MM.1S (cell line): Measurements from ENCODE around the gene PDE3B.
"Not testable (repeated sequence)": the region's sequence is repeated elsewhere in the genome, so short reads cannot be mapped to it uniquely, and the experiment has no call there.

ENCODE experiments used
- DNase-seq: peaks from one replicate; pipeline ENCODE4 v3.0.0-alpha.2; 2015
- H2AFZ ChIP-seq: fragments of 300-600 bp; sonication (generic); 2 replicates; pipeline ENCODE4 v1.6.0; 2016; ENCODE audit warnings: antibody characterized with exemption, low read length
- H3F3A ChIP-seq: fragments of 300-600 bp; sonication (generic); 2 replicates; pipeline ENCODE4 v1.6.1; 2016; ENCODE audit warnings: mild to moderate bottlenecking, antibody characterized with exemption, low read length, moderate library complexity, mixed read lengths; ENCODE audit not compliant: insufficient read depth
- H3K27ac ChIP-seq: fragments of 300-600 bp; sonication (generic); 2 replicates; pipeline ENCODE4 v1.5.1; 2016; ENCODE audit warnings: mild to moderate bottlenecking, low read length
- H3K27me3 ChIP-seq: fragments of 300-600 bp; sonication (generic); replicated peaks from 2 replicates; pipeline ENCODE4 v1.6.0; 2016; ENCODE audit warnings: low read length; ENCODE audit not compliant: insufficient read depth
- H3K36me3 ChIP-seq: fragments of 300-600 bp; sonication (generic); replicated peaks from 2 replicates; pipeline ENCODE4 v1.6.1; 2016; ENCODE audit warnings: mild to moderate bottlenecking, low read length, mixed read lengths; ENCODE audit not compliant: insufficient read depth
- H3K4me1 ChIP-seq: fragments of 300-600 bp; sonication (generic); 2 replicates; pipeline ENCODE4 v1.6.1; 2016; ENCODE audit warnings: low read length, mixed read lengths
- H3K4me2 ChIP-seq: fragments of 300-600 bp; sonication (generic); 2 replicates; pipeline ENCODE4 v1.6.0; 2016; ENCODE audit warnings: low read depth, low read length
- H3K4me3 ChIP-seq: fragments of 300-600 bp; sonication (generic); 2 replicates; pipeline ENCODE4 v1.5.1; 2016; ENCODE audit warnings: low read length, mixed read lengths
- H3K79me2 ChIP-seq: fragments of 300-600 bp; sonication (generic); 2 replicates; pipeline ENCODE4 v1.6.1; 2016; ENCODE audit warnings: mixed run types, low read length, mixed read lengths
- H3K9ac ChIP-seq: fragments of 300-600 bp; sonication (generic); 2 replicates; pipeline ENCODE4 v1.6.1; 2016; ENCODE audit warnings: low read length, mixed read lengths
- H3K9me2 ChIP-seq: fragments of 300-600 bp; sonication (generic); replicated peaks from 2 replicates; pipeline ENCODE4 v1.6.1; 2016; ENCODE audit warnings: mild to moderate bottlenecking, low read length, mixed read lengths; ENCODE audit not compliant: insufficient read depth
- H3K9me3 ChIP-seq: fragments of 300-600 bp; sonication (generic); replicated peaks from 2 replicates; pipeline ENCODE4 v1.6.1; 2016; ENCODE audit warnings: mild to moderate bottlenecking, low read length, mixed read lengths; ENCODE audit not compliant: insufficient read depth
- H4K20me1 ChIP-seq: fragments of 300-600 bp; sonication (generic); 2 replicates; pipeline ENCODE4 v1.6.1; 2016; ENCODE audit warnings: mild to moderate bottlenecking, low read length, moderate library complexity, mixed read lengths; ENCODE audit not compliant: insufficient read depth
- EZH2 ChIP-seq: fragments of 300-600 bp; sonication (generic); optimal IDR thresholded peaks from 2 replicates; pipeline ENCODE3; 2017; ENCODE audit warnings: low read depth, mild to moderate bottlenecking, antibody characterized with exemption, low read length, mixed read lengths
- EZH2phosphoT487 ChIP-seq: fragments of 300-600 bp; sonication (generic); IDR thresholded peaks from 2 replicates; pipeline ENCODE4 v1.6.1; 2018; ENCODE audit warnings: antibody characterized with exemption, low read length
- TF ChIP-seq, protein P1 (sequence below): fragments of 300-600 bp; sonication (generic); IDR thresholded peaks from 2 replicates; pipeline ENCODE4 v1.5.1; 2016; ENCODE audit warnings: antibody characterized with exemption, low read length, mixed read lengths

The PDE3B gene

DNA sequence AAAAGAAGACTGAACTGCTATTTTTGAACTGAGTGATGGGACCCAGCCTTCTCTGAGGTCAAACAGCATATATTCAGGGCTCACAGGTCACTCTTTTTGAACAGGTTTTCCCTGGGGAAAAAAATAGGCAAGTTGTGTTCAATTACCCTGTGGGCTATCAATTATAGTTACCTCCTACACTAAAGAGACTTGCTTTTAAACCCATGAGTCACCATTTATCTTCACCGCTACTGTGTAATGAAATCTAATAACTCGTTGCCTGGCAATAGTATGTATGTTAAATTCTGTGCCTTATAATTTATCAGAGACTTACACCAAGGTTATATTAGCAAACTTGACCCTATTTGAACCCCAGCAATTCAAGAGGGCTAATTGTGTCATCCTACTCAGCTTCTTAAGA, 149.9 kb downstream of the PDE3B start:
- TF ChIP-seq, protein P1, sequence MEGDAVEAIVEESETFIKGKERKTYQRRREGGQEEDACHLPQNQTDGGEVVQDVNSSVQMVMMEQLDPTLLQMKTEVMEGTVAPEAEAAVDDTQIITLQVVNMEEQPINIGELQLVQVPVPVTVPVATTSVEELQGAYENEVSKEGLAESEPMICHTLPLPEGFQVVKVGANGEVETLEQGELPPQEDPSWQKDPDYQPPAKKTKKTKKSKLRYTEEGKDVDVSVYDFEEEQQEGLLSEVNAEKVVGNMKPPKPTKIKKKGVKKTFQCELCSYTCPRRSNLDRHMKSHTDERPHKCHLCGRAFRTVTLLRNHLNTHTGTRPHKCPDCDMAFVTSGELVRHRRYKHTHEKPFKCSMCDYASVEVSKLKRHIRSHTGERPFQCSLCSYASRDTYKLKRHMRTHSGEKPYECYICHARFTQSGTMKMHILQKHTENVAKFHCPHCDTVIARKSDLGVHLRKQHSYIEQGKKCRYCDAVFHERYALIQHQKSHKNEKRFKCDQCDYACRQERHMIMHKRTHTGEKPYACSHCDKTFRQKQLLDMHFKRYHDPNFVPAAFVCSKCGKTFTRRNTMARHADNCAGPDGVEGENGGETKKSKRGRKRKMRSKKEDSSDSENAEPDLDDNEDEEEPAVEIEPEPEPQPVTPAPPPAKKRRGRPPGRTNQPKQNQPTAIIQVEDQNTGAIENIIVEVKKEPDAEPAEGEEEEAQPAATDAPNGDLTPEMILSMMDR: no peak
- TF ChIP-seq EZH2 (no peak), EZH2phosphoT487 (no peak)
- H3K9ac ChIP-seq: no peak overlapping the region
- H3F3A ChIP-seq: no peaks in the 10 kb centered on the region
- H3K27me3 ChIP-seq: no peaks in the 10 kb centered on the region
- H3K9me3 ChIP-seq: no peaks in the 10 kb centered on the region
- H3K4me1 ChIP-seq: no peaks in the 10 kb centered on the region
- H3K27ac ChIP-seq: no peak overlapping the region
- H3K4me3 ChIP-seq: no peak overlapping the region
- no peaks in the 10 kb centered on the region for H3K36me3 ChIP-seq
- no peaks in the 10 kb centered on the region for H4K20me1 ChIP-seq
- H2AFZ ChIP-seq: no peak overlapping the region
- H3K9me2 ChIP-seq: no peaks in the 10 kb centered on the region
- H3K4me2 ChIP-seq: no peak overlapping the region
- no peak for DNase-seq
- H3K79me2 ChIP-seq: no peaks in the 10 kb centered on the region

DNA sequence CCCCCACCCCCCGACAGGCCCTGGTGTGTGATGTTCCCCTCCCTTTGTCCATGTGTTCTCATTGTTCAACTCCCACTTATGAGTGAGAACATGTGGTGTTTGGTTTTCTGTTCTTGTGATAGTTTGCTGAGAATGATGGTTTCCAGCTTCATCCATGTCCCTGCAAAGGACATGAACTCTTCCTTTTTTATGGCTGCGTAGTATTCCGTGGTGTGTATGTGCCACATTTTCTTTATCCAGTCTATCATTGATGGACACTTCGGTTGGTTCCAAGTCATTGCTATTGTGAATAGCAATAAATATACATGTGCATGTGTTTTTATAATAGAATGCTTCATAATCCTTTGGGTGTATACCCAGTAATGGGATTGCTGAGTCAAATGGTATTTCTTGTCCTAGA, 152.4 kb downstream of the PDE3B start:
- H3K9ac ChIP-seq, H3K4me3 ChIP-seq, H3K36me3 ChIP-seq, H4K20me1 ChIP-seq, H3K27ac ChIP-seq, H3F3A ChIP-seq, H3K4me1 ChIP-seq, H3K79me2 ChIP-seq, DNase-seq, H2AFZ ChIP-seq, H3K4me2 ChIP-seq, H3K27me3 ChIP-seq, H3K9me3 ChIP-seq, H3K9me2 ChIP-seq: not testable (repeated sequence)

GRCh38 chr11:14803846-14804245, 160.2 kb downstream of the PDE3B start:
- no peaks in the 10 kb centered on the region for H4K20me1 ChIP-seq
- no peak overlapping the region for H3K4me2 ChIP-seq
- H3K4me1 ChIP-seq: no peaks in the 10 kb centered on the region
- no peaks in the 10 kb centered on the region for H3F3A ChIP-seq
- no peak overlapping the region for H3K4me3 ChIP-seq
- H3K27ac ChIP-seq: no peak overlapping the region
- H2AFZ ChIP-seq: no peak overlapping the region
- DNase-seq: no peak
- no peaks in the 10 kb centered on the region for H3K27me3 ChIP-seq
- no peaks in the 10 kb centered on the region for H3K36me3 ChIP-seq
- H3K9me3 ChIP-seq: no peaks in the 10 kb centered on the region
- H3K9ac ChIP-seq: no peak overlapping the region
- H3K9me2 ChIP-seq: no peaks in the 10 kb centered on the region
- TF ChIP-seq EZH2: no peak
- no peak for TF ChIP-seq EZH2phosphoT487
- TF ChIP-seq, protein P1: no peak
- no peaks in the 10 kb centered on the region for H3K79me2 ChIP-seq

DNA sequence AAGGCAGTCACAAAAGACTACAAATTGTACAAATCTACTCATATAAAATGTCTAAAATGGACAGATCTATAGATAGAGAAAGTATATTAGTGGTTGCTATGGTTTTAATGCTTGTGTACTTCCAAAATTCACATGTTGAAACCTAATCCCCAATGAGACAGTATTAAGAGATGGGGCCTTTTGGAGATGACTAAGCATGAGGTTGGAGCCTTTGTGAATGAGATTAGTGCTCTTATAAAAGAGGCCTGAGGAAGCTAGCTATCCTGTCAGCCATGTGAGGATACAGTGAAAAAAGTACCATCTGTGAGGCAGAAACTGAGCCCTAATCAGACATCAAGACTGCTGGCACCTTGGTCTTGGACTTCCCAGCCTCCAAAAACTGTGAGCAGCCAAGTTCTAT, 165.9 kb downstream of the PDE3B start:
- H4K20me1 ChIP-seq: no peaks in the 10 kb centered on the region
- no peak overlapping the region for H2AFZ ChIP-seq
- no peaks in the 10 kb centered on the region for H3K9me3 ChIP-seq
- no peaks in the 10 kb centered on the region for H3K79me2 ChIP-seq
- DNase-seq: no peak
- no peaks in the 10 kb centered on the region for H3K9me2 ChIP-seq
- no peaks in the 10 kb centered on the region for H3K27me3 ChIP-seq
- H3K4me2 ChIP-seq: no peak overlapping the region
- no peak overlapping the region for H3K27ac ChIP-seq
- H3K36me3 ChIP-seq: no peaks in the 10 kb centered on the region
- H3F3A ChIP-seq: no peaks in the 10 kb centered on the region
- no peak for TF ChIP-seq EZH2phosphoT487
- no peak for TF ChIP-seq EZH2
- TF ChIP-seq, protein P1: no peak
- no peak overlapping the region for H3K4me3 ChIP-seq
- H3K9ac ChIP-seq: no peak overlapping the region
- no peaks in the 10 kb centered on the region for H3K4me1 ChIP-seq
